ENCODE measurements around the gene UBAC2. TPM values are rescaled to one million over a fixed set of nuclear protein-coding genes. Genes with fewer than 3 reads are reported as not detected.

Gene UBAC2
- total and polyA plus RNA-seq, 2 of the 8 experiments (the other 6 are each of a cell fraction or from before 2014, with no cell fraction given), result 75.9 to 76.9 TPM

GRCh38 chr13:99315186-99315585 lies 114.5 kb downstream of the UBAC2 start:
- H3K27me3 ChIP-seq (replicated peaks in 1 of 4; ENCODE audit: control insufficient read depth in 3 of 4, extremely low read depth in 1 of 4, insufficient read depth in 3 of 4, low read length in 3 of 4), result no peaks in the 10 kb centered on the region
- no peak overlapping the region for H2AFZ ChIP-seq (ENCODE audit: low read length)
- no peak overlapping the region for H2BK15ac ChIP-seq (ENCODE audit: low read length)
- no peak overlapping the region for H4K5ac ChIP-seq (ENCODE audit: insufficient read length, low read depth, low read length)
- H3K79me1 ChIP-seq (ENCODE audit: low read depth, low read length), result no peaks in the 10 kb centered on the region; the same call in 1 of the 2 replicates
- H3K18ac ChIP-seq (ENCODE audit: extremely low read depth, low read length), result no peak overlapping the region
- no peak overlapping the region for H3K4me2 ChIP-seq (ENCODE audit: insufficient read depth in 1 of 2, low read depth in 2 of 2, low read length in 2 of 2)
- H2BK5ac ChIP-seq (ENCODE audit: low read depth, low read length), result no peak overlapping the region
- no peaks in the 10 kb centered on the region for H3K9me3 ChIP-seq (ENCODE audit: insufficient read depth in 2 of 2, low read depth in 1 of 2, low read length in 1 of 2)
- FAIRE-seq, result no peak
- H4K20me1 ChIP-seq (replicated peaks in 1 of 2; ENCODE audit: control insufficient read depth in 1 of 2, insufficient read depth in 2 of 2, low read length in 2 of 2), result peaks cover 4 to 5% of the 10 kb centered on the region in 2 experiments
- H2AK5ac ChIP-seq (ENCODE audit: low read depth, low read length), result no peak overlapping the region
- peaks cover 0 to 10% (median 0%) of the 10 kb centered on the region in 4 experiments; a peak in 2 of 8 replicates for H3K36me3 ChIP-seq (ENCODE audit: control insufficient read depth in 2 of 4, insufficient read depth in 4 of 4, low read length in 3 of 4)
- H4K91ac ChIP-seq (replicated peaks; ENCODE audit: insufficient read length, low read length), result no peak overlapping the region
- H3K14ac ChIP-seq (ENCODE audit: insufficient read length), result no peak overlapping the region
- H3K23me2 ChIP-seq (ENCODE audit: low read depth, low read length), result no peaks in the 10 kb centered on the region
- H2BK20ac ChIP-seq (ENCODE audit: low read length), result no peak overlapping the region
- ChIA-PET POLR2A (ENCODE audit: partially characterized antibody) (no interaction called here), CTCF (ENCODE audit: partially characterized antibody) (interaction anchor here (0.5 to 1.3 kb wide), 5 partner anchors 30 to 949 kb away, joined by 3 to 4 read pairs (median 3); no protein-coding TSS in a partner anchor)
- DNase-seq (ENCODE audit: low read depth in 1 of 2, low spot score in 2 of 2), result no peak
- no peak overlapping the region for H3K4me3 ChIP-seq (ENCODE audit: extremely low read depth in 1 of 4, insufficient read depth in 2 of 4, low read depth in 3 of 4, low read length in 4 of 4)
- H2BK120ac ChIP-seq (replicated peaks; ENCODE audit: low read depth, low read length), result no peak overlapping the region
- H3K4ac ChIP-seq (replicated peaks; ENCODE audit: insufficient read length, low read depth, low read length), result no peak overlapping the region
- no peak overlapping the region for H3K23ac ChIP-seq (ENCODE audit: insufficient read length)
- H3K27ac ChIP-seq (ENCODE audit: low read depth, low read length), result no peak overlapping the region
- no peak overlapping the region for H2BK12ac ChIP-seq (ENCODE audit: low read depth, low read length)
- no peak overlapping the region for H3K9ac ChIP-seq (replicated peaks in 1 of 4; ENCODE audit: extremely low read depth in 1 of 4, low read depth in 3 of 4, low read length in 3 of 4)
- WGBS, 2 experiments (ENCODE audit: extremely low coverage in 1 of 2, insufficient coverage in 1 of 2, insufficient read length in 1 of 2, insufficient replicate concordance in 2 of 2, low coverage in 1 of 2, low lambda C conversion rate in 2 of 2, missing lambda C conversion rate in 1 of 2), result 93 to 100% methylated on average over 3 to 6 of the region's 6 CpGs
- H4K8ac ChIP-seq (ENCODE audit: extremely low read depth, insufficient read depth, low read length), result no peak overlapping the region
- H3K4me1 ChIP-seq (replicated peaks in 1 of 4; ENCODE audit: control insufficient read depth in 3 of 4, insufficient read depth in 4 of 4, low read length in 3 of 4), result peaks cover 0 to 3% (median 0%) of the 10 kb centered on the region in 4 experiments; a peak in 1 of 7 replicates
- no peaks in the 10 kb centered on the region for H3K79me2 ChIP-seq (ENCODE audit: control insufficient read depth in 1 of 2, insufficient read depth in 2 of 2, low read length in 2 of 2)
- no peak overlapping the region for H3K56ac ChIP-seq (replicated peaks; ENCODE audit: insufficient read length, low read depth, low read length)
- no peak for TF ChIP-seq JUND (IDR thresholded peaks at IDR 0.05; ENCODE audit: low read length)
- no peak for TF ChIP-seq SIRT6 (IDR thresholded peaks at IDR 0.05; ENCODE audit: low read length)
- TF ChIP-seq TAF7 (optimal IDR thresholded peaks at IDR 0.05; ENCODE audit: borderline replicate concordance, low read depth, low read length), result no peak
- no peak for TF ChIP-seq SP1 (IDR thresholded peaks at IDR 0.05; ENCODE audit: low read depth, low read length)
- TF ChIP-seq BRCA1 (IDR thresholded peaks at IDR 0.05; ENCODE audit: low read depth, low read length), result no peak
- no peak for TF ChIP-seq POLR2AphosphoS5 (IDR thresholded peaks at IDR 0.05; ENCODE audit: low read depth, low read length)
- no peak for TF ChIP-seq NRF1 (IDR thresholded peaks at IDR 0.05; ENCODE audit: low read depth, low read length)
- no peak for TF ChIP-seq TCF12 (IDR thresholded peaks at IDR 0.05; ENCODE audit: low read depth, low read length)
- TF ChIP-seq POU5F1 (IDR thresholded peaks at IDR 0.05; ENCODE audit: low read depth, low read length), result no peak
- no peak for TF ChIP-seq TBP (IDR thresholded peaks at IDR 0.05; ENCODE audit: low read depth, low read length)
- no peak for TF ChIP-seq CHD2 (IDR thresholded peaks at IDR 0.05; ENCODE audit: low read length)
